Gastroesophageal sphincter (tissue), 4 donors: ENCODE measurements around the gene GRIA4. TPM values are rescaled to one million over a fixed set of nuclear protein-coding genes. Genes with fewer than 3 reads are reported as not detected.

Experiments used
- ATAC-seq: fragments of 150-250 bp; one replicate; pipeline ENCODE4 v1.9.1; 2016; ENCODE audit warnings: mild to moderate bottlenecking, moderate library complexity
- H3K27ac ChIP-seq, 4 donors: fragments of 200-600 bp; sonication (generic) in 3 of 4; 1 replicate in 3 of 4; 2 replicates in 1 of 4; pipeline ENCODE4 v1.5.1; 2016 to 2019
- H3K27me3 ChIP-seq: fragments of 200-600 bp; sonication (generic); one replicate; pipeline ENCODE4 v1.5.1; 2019
- H3K36me3 ChIP-seq, 2 donors: fragments of 200-600 bp; sonication (generic); one replicate each; pipeline ENCODE4 v1.5.1; 2019; ENCODE audit warnings: control low read depth in 1 of 2
- H3K4me1 ChIP-seq, 3 donors: fragments of 200-600 bp; sonication (generic); 1 replicate in 2 of 3; 2 replicates in 1 of 3; pipeline ENCODE4 v1.5.1; 2016 to 2019; ENCODE audit warnings: control low read depth in 2 of 3
- H3K4me3 ChIP-seq, 2 donors: fragments of 200-600 bp; sonication (generic); one replicate each; pipeline ENCODE4 v1.5.1; 2019; ENCODE audit warnings: mild to moderate bottlenecking in 1 of 2, moderate library complexity in 1 of 2
- H3K9me3 ChIP-seq, 3 donors: fragments of 200-600 bp; sonication (generic); one replicate each; pipeline ENCODE4 v1.5.1; 2017 to 2019; ENCODE audit warnings: control low read depth in 2 of 3
- EP300 ChIP-seq: sonication (generic); formaldehyde crosslinking; IDR thresholded peaks from one replicate; pipeline ENCODE4 v1.6.1; 2017; ENCODE audit warnings: antibody characterized with exemption, mild to moderate bottlenecking
- POLR2A ChIP-seq, 2 donors: fragments of 450-650 bp; IDR thresholded peaks; one replicate each; pipeline ENCODE4 v1.6.1; 2017; ENCODE audit warnings: antibody characterized with exemption in 2 of 2, mild to moderate bottlenecking in 2 of 2, moderate library complexity in 1 of 2
- POLR2AphosphoS5 ChIP-seq: sonication (generic); formaldehyde crosslinking; IDR thresholded peaks from one replicate; pipeline ENCODE4 v1.6.1; 2017; ENCODE audit warnings: antibody characterized with exemption
- WGBS, 2 donors: methylation state at CpG; one replicate each; pipeline ENCODE4 v1.1.5; 2018; ENCODE audit warnings: low coverage in 1 of 2; 5-methylcytosine and 5-hydroxymethylcytosine counted together
- total RNA-seq, 4 donors: library from RNA; depleted of rRNA; stranded (reverse); fragments of >200 nt; gene quantifications; one replicate each; pipeline ENCODE4 v1.1.0, GENCODE V29; 2016
- TF ChIP-seq, protein P1 (sequence below), 4 experiments: fragments of 200-600 bp in 2 of 4; fragments of 450-650 bp in 2 of 4; sonication (generic) in 1 of 4; IDR thresholded peaks; one replicate each; pipeline ENCODE4 v1.5.1; 2017 to 2019; ENCODE audit warnings: antibody characterized with exemption in 4 of 4, mild to moderate bottlenecking in 2 of 4, moderate library complexity in 2 of 4

GRIA4 gene
- total RNA-seq, 4 donors from 2014 or later: 0.47 to 1.2 TPM; not detected in 2

DNA sequence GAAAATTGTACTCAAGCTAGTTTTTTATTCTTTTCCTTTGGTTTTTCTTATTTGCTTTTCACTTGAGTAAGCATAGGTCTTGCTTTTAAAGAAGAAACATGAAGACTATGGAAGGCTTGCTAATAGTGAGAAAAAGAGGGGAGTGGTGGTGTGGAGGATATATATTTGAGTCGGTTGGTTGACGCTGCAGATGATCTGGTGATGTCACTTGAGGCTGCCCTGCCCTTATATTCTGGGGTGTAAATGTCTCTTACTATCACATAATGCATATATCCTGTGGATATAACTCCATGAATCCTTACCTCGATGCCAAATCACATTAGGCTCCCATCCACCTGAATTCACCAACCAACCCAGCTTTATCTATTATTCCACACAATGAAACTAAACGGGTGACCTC is 2.9 kb downstream of the GRIA4 start:
- no peak overlapping the region for H3K27ac ChIP-seq
- H3K36me3 ChIP-seq: no peaks in the 10 kb centered on the region
- H3K27me3 ChIP-seq: peaks cover 48% of the 10 kb centered on the region
- H3K4me3 ChIP-seq: no peak overlapping the region
- no peaks in the 10 kb centered on the region for H3K9me3 ChIP-seq
- TF ChIP-seq POLR2A (IDR thresholded peaks at IDR 0.05): no peak
- TF ChIP-seq POLR2AphosphoS5: no peak
- WGBS, 2 donors: 84 to 97% methylated on average over 4 of the region's 4 CpGs
- no peak for ATAC-seq
- peaks cover 0 to 24% (median 14%) of the 10 kb centered on the region in 3 donors for H3K4me1 ChIP-seq

DNA sequence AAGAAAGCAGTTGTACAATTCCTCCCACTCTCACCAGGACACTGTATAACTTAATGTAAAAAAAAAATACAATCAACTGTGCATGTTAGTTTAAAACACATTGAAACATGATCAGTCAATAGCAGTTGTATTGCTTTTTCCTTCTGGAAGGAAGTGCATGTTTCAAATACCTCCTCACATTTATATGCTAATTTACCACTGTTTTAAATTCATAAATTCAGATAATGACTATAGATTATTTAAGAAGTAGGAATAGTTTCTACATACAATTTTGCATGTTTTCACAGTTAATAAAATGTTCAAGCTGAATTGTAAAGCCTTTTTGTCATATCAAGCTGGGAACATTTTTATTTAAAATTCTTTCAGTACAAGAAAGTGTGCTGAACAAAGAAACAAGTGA is 3.3 kb downstream of the GRIA4 start:
- Histone ChIP-seq H3K9me3 (no peaks in the 10 kb centered on the region), H3K27ac (no peak overlapping the region), H3K27me3 (peaks cover 48% of the 10 kb centered on the region), H3K4me1 (peaks cover 0 to 24% (median 14%) of the 10 kb centered on the region in 3 donors), H3K36me3 (no peaks in the 10 kb centered on the region), H3K4me3 (no peak overlapping the region)
- ATAC-seq: no peak
- TF ChIP-seq POLR2A (IDR thresholded peaks at IDR 0.05): no peak
- TF ChIP-seq, protein P1, sequence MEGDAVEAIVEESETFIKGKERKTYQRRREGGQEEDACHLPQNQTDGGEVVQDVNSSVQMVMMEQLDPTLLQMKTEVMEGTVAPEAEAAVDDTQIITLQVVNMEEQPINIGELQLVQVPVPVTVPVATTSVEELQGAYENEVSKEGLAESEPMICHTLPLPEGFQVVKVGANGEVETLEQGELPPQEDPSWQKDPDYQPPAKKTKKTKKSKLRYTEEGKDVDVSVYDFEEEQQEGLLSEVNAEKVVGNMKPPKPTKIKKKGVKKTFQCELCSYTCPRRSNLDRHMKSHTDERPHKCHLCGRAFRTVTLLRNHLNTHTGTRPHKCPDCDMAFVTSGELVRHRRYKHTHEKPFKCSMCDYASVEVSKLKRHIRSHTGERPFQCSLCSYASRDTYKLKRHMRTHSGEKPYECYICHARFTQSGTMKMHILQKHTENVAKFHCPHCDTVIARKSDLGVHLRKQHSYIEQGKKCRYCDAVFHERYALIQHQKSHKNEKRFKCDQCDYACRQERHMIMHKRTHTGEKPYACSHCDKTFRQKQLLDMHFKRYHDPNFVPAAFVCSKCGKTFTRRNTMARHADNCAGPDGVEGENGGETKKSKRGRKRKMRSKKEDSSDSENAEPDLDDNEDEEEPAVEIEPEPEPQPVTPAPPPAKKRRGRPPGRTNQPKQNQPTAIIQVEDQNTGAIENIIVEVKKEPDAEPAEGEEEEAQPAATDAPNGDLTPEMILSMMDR (IDR thresholded peaks at IDR 0.05): no peak
- TF ChIP-seq POLR2AphosphoS5: no peak
- no peak for TF ChIP-seq EP300

GRCh38 chr11:105618343-105618955 is 8.6 kb downstream of the GRIA4 start:
- H3K4me3 ChIP-seq: no peak overlapping the region
- WGBS, 2 donors: 82 to 88% methylated on average over 2 of the region's 2 CpGs
- H3K4me1 ChIP-seq: no peaks in the 10 kb centered on the region

DNA sequence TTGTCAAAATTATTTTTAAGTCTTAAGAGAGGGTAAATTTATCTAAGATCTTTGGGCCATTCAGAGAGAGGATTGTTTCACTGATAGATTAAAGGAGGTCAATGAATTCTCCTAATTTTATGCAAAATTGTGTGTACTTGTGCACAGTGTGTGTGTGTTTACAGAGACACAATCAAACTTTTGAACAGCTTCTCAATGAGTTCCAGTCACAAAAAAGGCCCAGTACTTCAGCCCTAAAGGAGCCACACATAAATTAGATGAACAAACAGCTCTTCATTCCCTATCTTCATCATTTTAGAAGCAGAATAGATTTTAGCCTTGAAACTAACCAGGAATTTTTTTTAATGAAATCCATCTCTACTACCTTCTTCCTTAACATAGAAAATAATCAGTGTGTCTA is 9.7 kb downstream of the GRIA4 start:
- Histone ChIP-seq H3K9me3 (no peaks in the 10 kb centered on the region), H3K4me3 (no peak overlapping the region), H3K27ac (no peak overlapping the region), H3K4me1 (no peaks in the 10 kb centered on the region), H3K27me3 (no peaks in the 10 kb centered on the region), H3K36me3 (no peaks in the 10 kb centered on the region)
- no peak for ATAC-seq
- TF ChIP-seq, protein P1 (IDR thresholded peaks at IDR 0.05): no peak
- TF ChIP-seq POLR2AphosphoS5 (no peak), EP300 (no peak), POLR2A (IDR thresholded peaks at IDR 0.05) (no peak)

More at GRCh38 chr11:105618343-105618955, 8.6 kb downstream of the GRIA4 start:
- TF ChIP-seq POLR2A (IDR thresholded peaks at IDR 0.05) (no peak), POLR2AphosphoS5 (no peak)
- no peak overlapping the region for H3K27ac ChIP-seq
- no peaks in the 10 kb centered on the region for H3K9me3 ChIP-seq
- H3K27me3 ChIP-seq: peaks cover 4% of the 10 kb centered on the region
- H3K36me3 ChIP-seq: no peaks in the 10 kb centered on the region
- ATAC-seq: no peak

- no peak for ATAC-seq
- WGBS, 2 donors: 61 to 77% methylated on average over 2 of the region's 2 CpGs
- no peaks in the 10 kb centered on the region for H3K36me3 ChIP-seq
- H3K27me3 ChIP-seq: no peaks in the 10 kb centered on the region
- no peak overlapping the region for H3K4me3 ChIP-seq
- no peaks in the 10 kb centered on the region for H3K9me3 ChIP-seq
- no peak for TF ChIP-seq EP300
- TF ChIP-seq POLR2A (IDR thresholded peaks at IDR 0.05): no peak
- TF ChIP-seq, protein P1 (IDR thresholded peaks at IDR 0.05): no peak
- no peak for TF ChIP-seq POLR2AphosphoS5
- no peaks in the 10 kb centered on the region for H3K4me1 ChIP-seq
- no peak overlapping the region for H3K27ac ChIP-seq
Observed at GRCh38 chr11:105622016-105622415, 12.1 kb downstream of the GRIA4 start.

- no peak for ATAC-seq
- Histone ChIP-seq H3K27me3 (no peaks in the 10 kb centered on the region), H3K4me1 (no peaks in the 10 kb centered on the region), H3K9me3 (no peaks in the 10 kb centered on the region), H3K36me3 (no peaks in the 10 kb centered on the region), H3K27ac (no peak overlapping the region), H3K4me3 (no peak overlapping the region)
- TF ChIP-seq POLR2AphosphoS5: no peak
- no peak for TF ChIP-seq EP300
- TF ChIP-seq POLR2A (IDR thresholded peaks at IDR 0.05): no peak
- TF ChIP-seq, protein P1 (IDR thresholded peaks at IDR 0.05): no peak
Observed at GRCh38 chr11:105632316-105632715, 22.4 kb downstream of the GRIA4 start.
